Natural killer cell treated with Interleukin-12 subunit alpha and Interleukin-12 subunit beta and Interleukin-15 and Interleukin-18, amount 100 ng/mL, for 72 hours (primary cell): ENCODE measurements around the gene LOXL3. TPM values are rescaled to one million over a fixed set of nuclear protein-coding genes. Genes with fewer than 3 reads are reported as not detected.

Experiments used
- ATAC-seq, 2 donors: fragments of 150-1000 bp; cut with Tn5 transposase in 1 of 2; sonication (Bioruptor Pico), chemical (Tn5 transposase) in 1 of 2; 2 replicates each; pipeline ENCODE4 v1.10.0; 2021
- DNase-seq: peaks from one replicate; pipeline ENCODE4 v3.0.0; 2022; ENCODE audit warnings: low spot score
- H3K27ac Mint-ChIP-seq, 2 donors: 1 replicate in 1 of 2; 2 replicates in 1 of 2; pipeline ENCODE4 v1.8.0; 2022; ENCODE audit warnings: mixed read lengths in 2 of 2, mild to moderate bottlenecking in 1 of 2, moderate library complexity in 1 of 2
- H3K27me3 Mint-ChIP-seq, 2 donors: 1 replicate in 1 of 2; 2 replicates in 1 of 2; pipeline ENCODE4 v1.8.0; 2022; ENCODE audit warnings: mixed read lengths in 2 of 2
- H3K36me3 Mint-ChIP-seq: one replicate; pipeline ENCODE4 v1.8.0; 2022; ENCODE audit warnings: mixed read lengths
- H3K4me1 Mint-ChIP-seq, 2 donors: 1 replicate in 1 of 2; 2 replicates in 1 of 2; pipeline ENCODE4 v1.8.0; 2022; ENCODE audit warnings: low read depth in 2 of 2, mixed read lengths in 2 of 2, mild to moderate bottlenecking in 1 of 2
- H3K4me3 Mint-ChIP-seq: one replicate; pipeline ENCODE4 v1.8.0; 2022; ENCODE audit warnings: mixed read lengths
- H3K9me3 Mint-ChIP-seq: 2 replicates; pipeline ENCODE4 v1.8.0; 2022; ENCODE audit warnings: mixed read lengths
- total RNA-seq, 2 donors: library from RNA; stranded (reverse); gene quantifications; one replicate each; pipeline ENCODE4 v1.2.3, GENCODE V29; 2022

The LOXL3 gene
- total RNA-seq, result 1 to 10 TPM; 1.2 to 2.7 TPM

GRCh38 chr2:74553892-74554819 lies at the start of gene LOXL3, which contains the start of gene DOK1:
TSS of gene LOXL3 (minus strand) at chr2:74553942. CDS start at chr2:74552634, 1,308 bp downstream.
TSS of gene DOK1 (plus strand) at chr2:74554720. CDS start at chr2:74554755, 35 bp downstream.
- DNase-seq, result peak; percentile 89
- no peaks in the 10 kb centered on the region for H3K9me3 Mint-ChIP-seq
- H3K27me3 Mint-ChIP-seq, result peaks cover 13 to 16% of the 10 kb centered on the region in 2 donors
- peaks cover 12 to 19% of the 10 kb centered on the region in 2 donors for H3K4me1 Mint-ChIP-seq
- H3K4me3 Mint-ChIP-seq, result peak within 1 kb of the TSS; percentile 88
- no peaks in the 10 kb centered on the region for H3K36me3 Mint-ChIP-seq
- ATAC-seq, result peak; percentile 86 to 92
- H3K27ac Mint-ChIP-seq, result peak within 1 kb of the TSS; percentile 68 to 87

GRCh38 chr2:74602586-74603281 lies 49.0 kb upstream of the LOXL3 start:
- peaks cover 16 to 25% of the 10 kb centered on the region in 2 donors for H3K27me3 Mint-ChIP-seq
- peak overlapping the region; percentile 58 for H3K4me3 Mint-ChIP-seq
- no peak for DNase-seq
- ATAC-seq, result peak; percentile 69 to 84
- no peaks in the 10 kb centered on the region for H3K36me3 Mint-ChIP-seq
- H3K9me3 Mint-ChIP-seq, result no peaks in the 10 kb centered on the region
- peaks cover 12 to 15% of the 10 kb centered on the region in 2 donors for H3K4me1 Mint-ChIP-seq
- peak overlapping the region; percentile 1 to 59 for H3K27ac Mint-ChIP-seq

- H3K9me3 Mint-ChIP-seq, result no peaks in the 10 kb centered on the region
- H3K4me1 Mint-ChIP-seq, result peaks cover 12 to 15% of the 10 kb centered on the region in 2 donors
- no peaks in the 10 kb centered on the region for H3K36me3 Mint-ChIP-seq
- no peak overlapping the region for H3K27ac Mint-ChIP-seq
- no peak for DNase-seq
- H3K27me3 Mint-ChIP-seq, result peaks cover 20 to 42% of the 10 kb centered on the region in 2 donors
- ATAC-seq, result no peak
- no peak overlapping the region for H3K4me3 Mint-ChIP-seq
These were observed 45.9 kb upstream of the LOXL3 start for GRCh38 chr2:74599676-74600075.

- H3K27me3 Mint-ChIP-seq, result peaks cover 24 to 44% of the 10 kb centered on the region in 2 donors
- H3K4me1 Mint-ChIP-seq, result peaks cover under 1 to 2% of the 10 kb centered on the region in 2 donors
- DNase-seq, result no peak
- H3K27ac Mint-ChIP-seq, result no peak overlapping the region
- H3K9me3 Mint-ChIP-seq, result no peaks in the 10 kb centered on the region
- H3K4me3 Mint-ChIP-seq, result no peak overlapping the region
- ATAC-seq, result no peak
- H3K36me3 Mint-ChIP-seq, result no peaks in the 10 kb centered on the region
These were observed 43.7 kb upstream of the LOXL3 start for GRCh38 chr2:74597410-74597809.

GRCh38 chr2:74596584-74596983 lies 42.8 kb upstream of the LOXL3 start:
- DNase-seq, result no peak
- no peak for ATAC-seq
- no peaks in the 10 kb centered on the region for H3K4me1 Mint-ChIP-seq
- no peaks in the 10 kb centered on the region for H3K9me3 Mint-ChIP-seq
- H3K27ac Mint-ChIP-seq, result no peak overlapping the region
- H3K36me3 Mint-ChIP-seq, result no peaks in the 10 kb centered on the region
- peaks cover 23 to 38% of the 10 kb centered on the region in 2 donors for H3K27me3 Mint-ChIP-seq
- H3K4me3 Mint-ChIP-seq, result no peak overlapping the region

- no peaks in the 10 kb centered on the region for H3K9me3 Mint-ChIP-seq
- no peaks in the 10 kb centered on the region for H3K36me3 Mint-ChIP-seq
- DNase-seq, result no peak
- no peak overlapping the region for H3K27ac Mint-ChIP-seq
- H3K27me3 Mint-ChIP-seq, result peaks cover 24 to 47% of the 10 kb centered on the region in 2 donors
- no peaks in the 10 kb centered on the region for H3K4me1 Mint-ChIP-seq
- H3K4me3 Mint-ChIP-seq, result no peak overlapping the region
- ATAC-seq, result no peak
These were observed 40.4 kb upstream of the LOXL3 start for GRCh38 chr2:74593826-74594772.

GRCh38 chr2:74588664-74589063 lies 34.9 kb upstream of the LOXL3 start:
- no peaks in the 10 kb centered on the region for H3K9me3 Mint-ChIP-seq
- H3K4me1 Mint-ChIP-seq, result peaks cover 4 to 22% of the 10 kb centered on the region in 2 donors
- no peak overlapping the region for H3K27ac Mint-ChIP-seq
- ATAC-seq (no peak), DNase-seq (no peak)
- H3K27me3 Mint-ChIP-seq, result peaks cover 13 to 28% of the 10 kb centered on the region in 2 donors
- H3K36me3 Mint-ChIP-seq, result no peaks in the 10 kb centered on the region
- no peak overlapping the region for H3K4me3 Mint-ChIP-seq

- H3K36me3 Mint-ChIP-seq, result no peaks in the 10 kb centered on the region
- H3K4me3 Mint-ChIP-seq, result no peak overlapping the region
- DNase-seq (peak; percentile 71), ATAC-seq (peak; percentile 64 to 70)
- H3K4me1 Mint-ChIP-seq, result peaks cover 6 to 28% of the 10 kb centered on the region in 2 donors
- no peaks in the 10 kb centered on the region for H3K9me3 Mint-ChIP-seq
- H3K27ac Mint-ChIP-seq, result no peak overlapping the region
- peaks cover 12 to 19% of the 10 kb centered on the region in 2 donors for H3K27me3 Mint-ChIP-seq
These were observed 34.0 kb upstream of the LOXL3 start for GRCh38 chr2:74587664-74588277.

GRCh38 chr2:74585406-74586185 lies 31.9 kb upstream of the LOXL3 start:
- ATAC-seq, result no peak
- H3K9me3 Mint-ChIP-seq, result no peaks in the 10 kb centered on the region
- H3K27me3 Mint-ChIP-seq, result peaks cover 8% of the 10 kb centered on the region in 2 donors
- peak overlapping the region; percentile 22 to 30 for H3K27ac Mint-ChIP-seq
- H3K4me3 Mint-ChIP-seq, result peak overlapping the region; percentile 38
- H3K36me3 Mint-ChIP-seq, result no peaks in the 10 kb centered on the region
- no peak for DNase-seq
- H3K4me1 Mint-ChIP-seq, result peaks cover 6 to 28% of the 10 kb centered on the region in 2 donors

- H3K36me3 Mint-ChIP-seq, result no peaks in the 10 kb centered on the region
- DNase-seq (no peak), ATAC-seq (peak in 1 of 2 donors; percentile 74)
- H3K4me3 Mint-ChIP-seq, result peak overlapping the region; percentile 40
- H3K27me3 Mint-ChIP-seq, result peaks cover 11 to 14% of the 10 kb centered on the region in 2 donors
- H3K4me1 Mint-ChIP-seq, result peaks cover 6 to 28% of the 10 kb centered on the region in 2 donors
- H3K27ac Mint-ChIP-seq, result peak overlapping the region; percentile 34 to 51
- no peaks in the 10 kb centered on the region for H3K9me3 Mint-ChIP-seq
These were observed 30.4 kb upstream of the LOXL3 start for GRCh38 chr2:74584088-74584645.

GRCh38 chr2:74583504-74583903 lies 29.8 kb upstream of the LOXL3 start:
- ATAC-seq (no peak), DNase-seq (no peak)
- H3K4me1 Mint-ChIP-seq, result peaks cover 6 to 28% of the 10 kb centered on the region in 2 donors
- H3K27me3 Mint-ChIP-seq, result peaks cover 7 to 11% of the 10 kb centered on the region in 2 donors
- H3K4me3 Mint-ChIP-seq, result no peak overlapping the region
- H3K27ac Mint-ChIP-seq, result peak overlapping the region in 1 of 2 donors; percentile 53
- no peaks in the 10 kb centered on the region for H3K9me3 Mint-ChIP-seq
- H3K36me3 Mint-ChIP-seq, result no peaks in the 10 kb centered on the region

- H3K4me1 Mint-ChIP-seq, result peaks cover 9 to 32% of the 10 kb centered on the region in 2 donors
These were observed 28.4 kb upstream of the LOXL3 start for GRCh38 chr2:74582184-74582583.

More at GRCh38 chr2:74582184-74582583, 28.4 kb upstream of the LOXL3 start:
- H3K9me3 Mint-ChIP-seq, result no peaks in the 10 kb centered on the region
- H3K4me3 Mint-ChIP-seq, result no peak overlapping the region
- H3K36me3 Mint-ChIP-seq, result no peaks in the 10 kb centered on the region
- peaks cover 6 to 11% of the 10 kb centered on the region in 2 donors for H3K27me3 Mint-ChIP-seq
- ATAC-seq (no peak), DNase-seq (no peak)
- no peak overlapping the region for H3K27ac Mint-ChIP-seq
